SK-N-SH treated with all-trans-retinoic acid at 6 μM for 48 hours (cell line): ENCODE results near the gene ARVCF.
"Not testable (repeated sequence)": the region's sequence is repeated elsewhere in the genome, so short reads cannot be mapped to it uniquely, and the experiment has no call there.

Experiments used
- ATAC-seq: fragments of 200-7000 bp; cut with Tn5 transposase; 3 replicates; pipeline ENCODE4 v1.9.1; 2020; ENCODE audit warnings: mild to moderate bottlenecking, moderate library complexity
- ARNTL ChIP-seq: fragments of 450-650 bp; formaldehyde crosslinking; IDR thresholded peaks from 2 replicates; pipeline ENCODE4 v1.5.0; 2020; ENCODE audit warnings: low read depth, mild to moderate bottlenecking, moderate library complexity, borderline replicate concordance
- CREB5 ChIP-seq: fragments of 250-450 bp; sonication (Bioruptor Pico); IDR thresholded peaks from 2 replicates; pipeline ENCODE4 v1.5.1; 2020; ENCODE audit warnings: low read depth, mild to moderate bottlenecking, moderate library complexity
- CSDC2 ChIP-seq: fragments of 250-450 bp; sonication (Bioruptor Pico); IDR thresholded peaks from 2 replicates; pipeline ENCODE4 v1.5.0; 2020; ENCODE audit warnings: mild to moderate bottlenecking, moderate library complexity
- CSRNP3 ChIP-seq: fragments of 250-450 bp; sonication (Bioruptor Pico); IDR thresholded peaks from 2 replicates; pipeline ENCODE4 v1.5.1; 2021; ENCODE audit warnings: mild to moderate bottlenecking, moderate library complexity
- ESRRG ChIP-seq: fragments of 250-450 bp; sonication (Bioruptor Pico); IDR thresholded peaks from 2 replicates; pipeline ENCODE4 v1.6.1; 2021; ENCODE audit warnings: mild to moderate bottlenecking
- GLIS3 ChIP-seq: fragments of 250-450 bp; sonication (Bioruptor Pico); IDR thresholded peaks from 2 replicates; pipeline ENCODE4 v1.5.0; 2020; ENCODE audit warnings: mild to moderate bottlenecking, moderate library complexity
- OSR1 ChIP-seq: fragments of 250-450 bp; sonication (Bioruptor Pico); IDR thresholded peaks from 2 replicates; pipeline ENCODE4 v1.8.0; 2022; ENCODE audit warnings: moderate library complexity, mild to moderate bottlenecking, inconsistent platforms
- PATZ1 ChIP-seq: fragments of 250-450 bp; sonication (Bioruptor Pico); IDR thresholded peaks from 2 replicates; pipeline ENCODE4 v1.8.0; 2020; ENCODE audit warnings: mild to moderate bottlenecking, moderate library complexity, borderline replicate concordance
- PPARA ChIP-seq: fragments of 250-450 bp; sonication (Bioruptor Pico); IDR thresholded peaks from 2 replicates; pipeline ENCODE4 v1.5.0; 2020; ENCODE audit warnings: mild to moderate bottlenecking, borderline replicate concordance
- TCF4 ChIP-seq: fragments of 250-450 bp; sonication (Bioruptor Pico); IDR thresholded peaks from 2 replicates; pipeline ENCODE4 v1.8.0; 2021; ENCODE audit warnings: mild to moderate bottlenecking, moderate library complexity, borderline replicate concordance
- TOX ChIP-seq: fragments of 250-450 bp; sonication (Bioruptor Pico); IDR thresholded peaks from 2 replicates; pipeline ENCODE4 v1.8.0; 2021; ENCODE audit warnings: mild to moderate bottlenecking, moderate library complexity, borderline replicate concordance
- TSHZ2 ChIP-seq: fragments of 250-450 bp; sonication (Bioruptor Pico); IDR thresholded peaks from 2 replicates; pipeline ENCODE4 v1.5.0; 2020; ENCODE audit warnings: mild to moderate bottlenecking, moderate library complexity
- ZC3H10 ChIP-seq: fragments of 250-450 bp; sonication (Bioruptor Pico); IDR thresholded peaks from 2 replicates; pipeline ENCODE4 v1.5.1; 2021; ENCODE audit warnings: mild to moderate bottlenecking, moderate library complexity
- ZFP3 ChIP-seq: fragments of 250-450 bp; sonication (Bioruptor Pico); IDR thresholded peaks from 2 replicates; pipeline ENCODE4 v1.5.0; 2020; ENCODE audit warnings: mild to moderate bottlenecking, moderate library complexity
- ZNF565 ChIP-seq: fragments of 450-650 bp; formaldehyde crosslinking; conservative IDR thresholded peaks from 2 replicates; pipeline ENCODE4 v1.5.0; 2020; ENCODE audit warnings: low read depth, mild to moderate bottlenecking, moderate library complexity
- ZNF8 ChIP-seq: fragments of 450-650 bp; formaldehyde crosslinking; IDR thresholded peaks from 2 replicates; pipeline ENCODE4 v1.5.0; 2020; ENCODE audit warnings: mild to moderate bottlenecking, moderate library complexity

The ARVCF gene

GRCh38 chr22:19936513-19936912, 80.1 kb downstream of the ARVCF start:
- TF ChIP-seq ARNTL (no peak), ZNF565 (CRISPR knock-in tag) (no peak), ZC3H10 (CRISPR knock-in tag) (no peak), PPARA (CRISPR knock-in tag) (no peak)
- no peak for ATAC-seq

- not testable (repeated sequence) for ATAC-seq
Measured at GRCh38 chr22:19935123-19935718, 81.4 kb downstream of the ARVCF start.

GRCh38 chr22:19933341-19934241, 83.0 kb downstream of the ARVCF start:
- no peak for TF ChIP-seq PPARA (CRISPR knock-in tag)
- TF ChIP-seq ZFP3 (CRISPR knock-in tag): no peak
- TF ChIP-seq PATZ1 (CRISPR knock-in tag): no peak
- TF ChIP-seq ZNF565 (CRISPR knock-in tag): no peak
- TF ChIP-seq CSDC2 (CRISPR knock-in tag): no peak
- no peak for TF ChIP-seq ZC3H10 (CRISPR knock-in tag)
- TF ChIP-seq ESRRG (CRISPR knock-in tag): no peak
- no peak for TF ChIP-seq ZNF8 (CRISPR knock-in tag)
- TF ChIP-seq CREB5: no peak

GRCh38 chr22:19932367-19933206, 84.0 kb downstream of the ARVCF start:
- no peak; the same call in 2 of the 3 replicates for ATAC-seq
- TF ChIP-seq OSR1 (no peak), CSRNP3 (CRISPR knock-in tag) (no peak), GLIS3 (no peak), TCF4 (no peak), ZC3H10 (CRISPR knock-in tag) (no peak), TSHZ2 (CRISPR knock-in tag) (no peak), ESRRG (CRISPR knock-in tag) (no peak), ZNF565 (CRISPR knock-in tag) (no peak), TOX (CRISPR knock-in tag) (no peak)

More at GRCh38 chr22:19933341-19934241, 83.0 kb downstream of the ARVCF start:
- no peak for ATAC-seq
